ENCODE measurements around the gene NAA16. TPM values are rescaled to one million over a fixed set of nuclear protein-coding genes. Genes with fewer than 3 reads are reported as not detected.
"Not testable (repeated sequence)": the region's sequence is repeated elsewhere in the genome, so short reads cannot be mapped to it uniquely, and the experiment has no call there.

The NAA16 gene
- total and polyA plus RNA-seq, 2 experiments from 2014 or later, result 10.7 to 16.2 TPM

DNA sequence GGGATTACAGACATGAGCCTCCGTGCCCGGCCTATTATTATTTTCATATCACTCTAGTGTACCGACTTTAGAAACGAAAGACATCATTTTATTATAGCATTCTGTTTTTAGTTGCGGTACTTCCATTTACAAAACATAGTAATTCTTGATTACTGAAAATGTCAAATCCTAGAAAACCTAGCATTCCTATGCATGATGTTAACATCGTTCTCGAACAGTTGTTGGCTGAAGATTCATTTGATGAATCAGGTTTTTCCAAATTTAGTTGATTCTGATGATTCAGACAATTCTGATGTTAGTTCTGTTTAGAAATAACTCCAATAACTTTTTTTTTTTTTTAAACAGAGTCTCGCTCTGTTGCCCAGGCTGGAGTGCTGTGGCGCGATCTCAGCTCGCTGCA is 36.2 kb upstream of the NAA16 start:
- no peaks in the 10 kb centered on the region for H3K79me2 ChIP-seq
- no peak overlapping the region for H2AFZ ChIP-seq
- no peaks in the 10 kb centered on the region for H3K9me2 ChIP-seq (replicated peaks; ENCODE audit: insufficient read depth)
- WGBS (ENCODE audit: low lambda C conversion rate, missing lambda C conversion rate), result 94% methylated on average over 11 of the region's 11 CpGs
- H3K4me3 ChIP-seq, result no peak overlapping the region
- H3K9me3 ChIP-seq (ENCODE audit: low read depth), result peaks cover under 1% of the 10 kb centered on the region
- no peaks in the 10 kb centered on the region for H4K20me1 ChIP-seq (ENCODE audit: insufficient read depth, poor library complexity, severe bottlenecking)
- no peak for DNase-seq (ENCODE audit: low spot score)
- H3K27ac ChIP-seq, result no peak overlapping the region
- no peaks in the 10 kb centered on the region for H3K4me1 ChIP-seq (ENCODE audit: insufficient read depth)
- no peaks in the 10 kb centered on the region for H3K27me3 ChIP-seq
- H3K4me2 ChIP-seq, result no peak overlapping the region
- no peak for TF ChIP-seq EZH2 (IDR thresholded peaks at IDR 0.05; ENCODE audit: borderline replicate concordance)
- TF ChIP-seq, protein P1, sequence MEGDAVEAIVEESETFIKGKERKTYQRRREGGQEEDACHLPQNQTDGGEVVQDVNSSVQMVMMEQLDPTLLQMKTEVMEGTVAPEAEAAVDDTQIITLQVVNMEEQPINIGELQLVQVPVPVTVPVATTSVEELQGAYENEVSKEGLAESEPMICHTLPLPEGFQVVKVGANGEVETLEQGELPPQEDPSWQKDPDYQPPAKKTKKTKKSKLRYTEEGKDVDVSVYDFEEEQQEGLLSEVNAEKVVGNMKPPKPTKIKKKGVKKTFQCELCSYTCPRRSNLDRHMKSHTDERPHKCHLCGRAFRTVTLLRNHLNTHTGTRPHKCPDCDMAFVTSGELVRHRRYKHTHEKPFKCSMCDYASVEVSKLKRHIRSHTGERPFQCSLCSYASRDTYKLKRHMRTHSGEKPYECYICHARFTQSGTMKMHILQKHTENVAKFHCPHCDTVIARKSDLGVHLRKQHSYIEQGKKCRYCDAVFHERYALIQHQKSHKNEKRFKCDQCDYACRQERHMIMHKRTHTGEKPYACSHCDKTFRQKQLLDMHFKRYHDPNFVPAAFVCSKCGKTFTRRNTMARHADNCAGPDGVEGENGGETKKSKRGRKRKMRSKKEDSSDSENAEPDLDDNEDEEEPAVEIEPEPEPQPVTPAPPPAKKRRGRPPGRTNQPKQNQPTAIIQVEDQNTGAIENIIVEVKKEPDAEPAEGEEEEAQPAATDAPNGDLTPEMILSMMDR (IDR thresholded peaks at IDR 0.05; ENCODE audit: poor library complexity), result no peak
- TF ChIP-seq EZH2phosphoT487 (IDR thresholded peaks at IDR 0.05; ENCODE audit: low read depth, severe bottlenecking, unreplicated experiment), result no peak
- H3K36me3 ChIP-seq (replicated peaks; ENCODE audit: insufficient read depth, low read depth), result no peaks in the 10 kb centered on the region

DNA sequence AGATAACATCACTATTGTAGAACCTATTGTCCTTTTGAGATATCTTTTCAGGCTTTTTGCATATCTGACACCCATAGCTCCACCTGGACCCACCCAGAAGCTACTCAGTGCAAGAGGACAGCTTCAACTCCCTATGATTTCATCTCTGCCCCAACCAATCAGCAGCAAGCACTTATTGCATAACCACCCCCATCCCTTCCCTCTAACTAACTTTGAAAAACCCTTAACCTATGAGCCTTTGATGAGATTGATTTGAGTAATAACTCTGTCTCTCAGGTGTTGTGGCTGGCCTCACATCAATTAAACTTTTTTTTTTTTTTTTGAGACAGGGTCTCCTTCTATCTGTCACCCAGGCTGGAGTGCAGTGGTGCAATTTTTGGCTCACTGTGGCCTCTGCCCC is 34.2 kb upstream of the NAA16 start:
- Histone ChIP-seq H3K4me3 (no peak overlapping the region), H2AFZ (no peak overlapping the region), H3K9me2 (replicated peaks; ENCODE audit: insufficient read depth) (no peaks in the 10 kb centered on the region), H3K4me2 (no peak overlapping the region), H3K4me1 (ENCODE audit: insufficient read depth) (no peaks in the 10 kb centered on the region), H3K27me3 (no peaks in the 10 kb centered on the region), H3K79me2 (no peaks in the 10 kb centered on the region), H4K20me1 (ENCODE audit: insufficient read depth, poor library complexity, severe bottlenecking) (no peaks in the 10 kb centered on the region), H3K36me3 (replicated peaks; ENCODE audit: insufficient read depth, low read depth) (no peaks in the 10 kb centered on the region), H3K27ac (no peak overlapping the region), H3K9me3 (ENCODE audit: low read depth) (no peaks in the 10 kb centered on the region)
- DNase-seq (ENCODE audit: low spot score), result no peak
- TF ChIP-seq EZH2phosphoT487 (IDR thresholded peaks at IDR 0.05; ENCODE audit: low read depth, severe bottlenecking, unreplicated experiment) (no peak), EZH2 (IDR thresholded peaks at IDR 0.05; ENCODE audit: borderline replicate concordance) (no peak)
- TF ChIP-seq, protein P1 (IDR thresholded peaks at IDR 0.05; ENCODE audit: poor library complexity), result no peak

DNA sequence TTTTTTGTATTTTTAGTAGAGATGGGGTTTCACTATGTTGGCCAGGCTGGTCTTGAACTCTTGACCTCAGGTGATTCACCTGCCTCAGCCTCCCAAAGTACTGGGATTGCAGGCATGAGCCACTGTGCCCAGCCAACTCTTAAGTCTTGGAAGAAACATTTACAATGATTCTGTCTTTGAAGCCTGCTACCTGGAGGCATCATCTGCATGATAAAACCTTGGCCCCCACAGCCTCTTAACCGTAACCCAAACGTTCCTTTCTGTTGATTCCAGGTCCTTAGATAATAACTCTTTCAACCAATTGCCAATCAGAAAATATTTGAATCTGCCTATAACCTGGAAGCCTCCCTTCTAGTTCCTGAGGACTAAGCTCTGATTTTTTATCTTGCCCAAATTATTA is 31.9 kb upstream of the NAA16 start:
- H3K4me2 ChIP-seq; H3K27me3 ChIP-seq; H3K9me2 ChIP-seq (replicated peaks; ENCODE audit: insufficient read depth); H4K20me1 ChIP-seq (ENCODE audit: insufficient read depth, poor library complexity, severe bottlenecking); H3K4me3 ChIP-seq; H3K79me2 ChIP-seq; H2AFZ ChIP-seq; H3K36me3 ChIP-seq (replicated peaks; ENCODE audit: insufficient read depth, low read depth); DNase-seq (ENCODE audit: low spot score); H3K4me1 ChIP-seq (ENCODE audit: insufficient read depth); H3K27ac ChIP-seq; H3K9me3 ChIP-seq (ENCODE audit: low read depth): not testable (repeated sequence)
- WGBS (ENCODE audit: low lambda C conversion rate, missing lambda C conversion rate), result 60% methylated on average over 2 of the region's 2 CpGs

DNA sequence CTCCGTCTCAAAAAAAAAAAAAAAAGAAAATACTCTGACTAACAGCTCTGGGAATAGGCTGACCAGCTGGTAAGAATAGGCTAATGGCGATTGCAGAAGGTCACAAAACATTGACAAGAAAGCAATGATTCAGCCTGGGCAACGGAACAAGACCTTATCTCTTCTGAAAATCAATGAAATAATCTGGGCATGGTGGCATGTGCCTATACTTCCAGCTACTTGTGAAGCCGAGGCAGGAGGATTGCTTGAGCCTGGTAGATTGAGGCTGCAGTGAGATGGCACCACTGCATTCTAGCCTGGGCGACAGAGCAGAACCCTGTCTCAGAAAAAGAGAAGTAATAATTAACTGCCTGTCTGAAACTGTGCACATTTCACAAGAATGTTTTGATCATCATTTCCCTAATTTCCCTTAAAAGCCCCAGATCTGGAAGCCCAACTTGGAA is 28.9 kb upstream of the NAA16 start:
- WGBS (ENCODE audit: low lambda C conversion rate, missing lambda C conversion rate), result 94% methylated on average over 5 of the region's 5 CpGs
- H3K9me2 ChIP-seq (replicated peaks; ENCODE audit: insufficient read depth), result no peaks in the 10 kb centered on the region
- DNase-seq (ENCODE audit: low spot score), result no peak
- H4K20me1 ChIP-seq (ENCODE audit: insufficient read depth, poor library complexity, severe bottlenecking), result no peaks in the 10 kb centered on the region
- H3K4me3 ChIP-seq, result no peak overlapping the region
- H3K4me2 ChIP-seq, result no peak overlapping the region
- H3K9me3 ChIP-seq (ENCODE audit: low read depth), result no peaks in the 10 kb centered on the region
- H3K27me3 ChIP-seq, result no peaks in the 10 kb centered on the region
- H3K27ac ChIP-seq, result no peak overlapping the region
- no peak overlapping the region for H2AFZ ChIP-seq
- no peaks in the 10 kb centered on the region for H3K36me3 ChIP-seq (replicated peaks; ENCODE audit: insufficient read depth, low read depth)
- no peaks in the 10 kb centered on the region for H3K79me2 ChIP-seq
- TF ChIP-seq EZH2phosphoT487 (IDR thresholded peaks at IDR 0.05; ENCODE audit: low read depth, severe bottlenecking, unreplicated experiment) (no peak), EZH2 (IDR thresholded peaks at IDR 0.05; ENCODE audit: borderline replicate concordance) (no peak)
- TF ChIP-seq, protein P1 (IDR thresholded peaks at IDR 0.05; ENCODE audit: poor library complexity), result no peak
- H3K4me1 ChIP-seq (ENCODE audit: insufficient read depth), result no peaks in the 10 kb centered on the region
